HG02840 (cell line): Measurements from ENCODE around the gene SCEL.
"Not testable (repeated sequence)": the region's sequence is repeated elsewhere in the genome, so short reads cannot be mapped to it uniquely, and the experiment has no call there.

Source experiments
- ATAC-seq: cut with Tn5 transposase; IDR thresholded peaks from one replicate; pipeline ENCODE4 v1.9.1; 2021; ENCODE audit warnings: mild to moderate bottlenecking, moderate library complexity, moderate number of reproducible peaks; ENCODE audit not compliant: unreplicated experiment, low FRiP score

Gene SCEL

GRCh38 chr13:77653301-77653700 is 117.8 kb downstream of the SCEL start:
- ATAC-seq, result no peak

GRCh38 chr13:77660016-77660415 is 124.5 kb downstream of the SCEL start:
- not testable (repeated sequence) for ATAC-seq

GRCh38 chr13:77660841-77661250 is 125.3 kb downstream of the SCEL start:
- no peak for ATAC-seq

GRCh38 chr13:77662301-77662700 is 126.8 kb downstream of the SCEL start:
- ATAC-seq, result not testable (repeated sequence)

- not testable (repeated sequence) for ATAC-seq
Measured at GRCh38 chr13:77662831-77663230, 127.3 kb downstream of the SCEL start.

GRCh38 chr13:77674852-77675251 is 139.3 kb downstream of the SCEL start:
- ATAC-seq, result no peak

GRCh38 chr13:77678691-77679235 is 143.3 kb downstream of the SCEL start:
- no peak for ATAC-seq

- no peak for ATAC-seq
Measured at GRCh38 chr13:77687799-77688198, 152.3 kb downstream of the SCEL start.

- no peak for ATAC-seq
Measured at GRCh38 chr13:77691871-77692270, 156.4 kb downstream of the SCEL start.

- no peak for ATAC-seq
Measured at GRCh38 chr13:77692746-77693448, 157.4 kb downstream of the SCEL start.

GRCh38 chr13:77693449-77693940 is 158.0 kb downstream of the SCEL start:
- ATAC-seq, result no peak
